GM18951 (cell line): ENCODE measurements around the gene MEIS1.

Experiments
- POLR2A ChIP-seq: IDR thresholded peaks from 4 replicates; pipeline ENCODE4 v1.6.1; 2011; ENCODE audit warnings: mild to moderate bottlenecking; ENCODE audit not compliant: insufficient read length, insufficient read depth; ENCODE audit errors: extremely low read depth
- in situ Hi-C: fragments of 300-500 bp; cut with MboI; formaldehyde crosslinking; loops from one replicate; pipeline ENCODE4 v1.12.0; 2022; ENCODE audit warnings: low sequenced_read_pairs, mixed read lengths, inconsistent platforms; ENCODE audit not compliant: unreplicated experiment

MEIS1 gene

GRCh38 chr2:66604976-66605375 is 170.1 kb downstream of the MEIS1 start:
- in situ Hi-C loops: no loop called here

DNA sequence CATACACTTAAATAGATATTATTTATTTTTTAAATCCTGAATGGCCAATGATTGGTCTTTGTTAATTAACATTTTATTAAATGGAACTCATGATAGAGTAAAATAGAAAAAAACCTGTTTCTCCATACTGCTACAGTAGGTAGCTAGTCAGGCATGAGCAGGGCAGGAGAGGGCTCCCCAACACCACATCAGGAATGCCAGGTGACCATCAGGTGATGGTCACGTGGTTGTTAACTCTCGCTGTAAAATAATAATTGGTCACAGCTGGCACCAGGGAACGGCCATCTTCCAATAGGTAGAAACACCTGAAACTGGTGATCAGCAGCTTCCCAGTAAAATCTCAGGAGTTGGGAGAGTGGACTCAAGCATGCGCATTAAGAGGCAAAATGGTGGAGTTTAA is 172.2 kb downstream of the MEIS1 start:
- in situ Hi-C loops: no loop called here
- no peak for TF ChIP-seq POLR2A

More at GRCh38 chr2:66604976-66605375, 170.1 kb downstream of the MEIS1 start:
- TF ChIP-seq POLR2A: no peak
